ENCODE measurements around the gene SDCCAG8. TPM values are rescaled to one million over a fixed set of nuclear protein-coding genes. Genes with fewer than 3 reads are reported as not detected.

Gene SDCCAG8
- total and polyA plus RNA-seq, 4 donors, result 25.4 to 96.7 (median 48.2) TPM

DNA sequence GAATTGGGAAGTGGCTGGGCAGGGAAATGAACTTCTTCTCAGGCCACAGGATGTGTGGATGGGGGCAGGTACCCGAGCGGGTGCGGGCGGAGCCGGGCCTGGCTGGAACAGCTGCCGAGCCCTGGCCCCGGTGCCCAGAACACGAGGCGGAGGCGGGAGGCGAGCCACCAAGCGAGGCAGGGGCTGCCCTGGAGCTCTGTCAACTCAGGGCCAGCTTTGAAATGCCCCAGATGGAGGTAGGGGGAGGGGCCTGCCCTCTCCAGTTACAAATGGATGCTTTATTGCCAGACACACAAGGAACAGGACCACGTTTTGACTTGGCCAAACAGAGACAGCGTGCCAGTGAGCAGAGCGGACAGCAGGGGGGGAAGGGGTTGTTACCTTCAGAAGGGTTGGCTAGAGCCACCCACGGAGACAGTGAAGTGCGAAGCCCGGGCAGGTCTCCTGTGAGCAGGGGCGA lies 240.4 kb downstream of the SDCCAG8 start:
- Histone ChIP-seq H3K27me3 (ENCODE audit: control insufficient read depth in 3 of 3, insufficient read depth in 3 of 3, low read length in 2 of 3) (no peaks in the 10 kb centered on the region), H3K27ac (ENCODE audit: low read depth in 1 of 2, low read length in 1 of 2) (peak overlapping the region in 1 of 2 donors; percentile 75), H3K4me1 (ENCODE audit: control insufficient read depth in 5 of 5, insufficient read depth in 5 of 5, low read length in 5 of 5) (peaks cover 0 to 5% (median 0%) of the 10 kb centered on the region in 5 donors), H3K4me3 (no peak overlapping the region), H3K9me3 (ENCODE audit: control insufficient read depth in 4 of 4, insufficient read depth in 3 of 4, low read length in 3 of 4) (no peaks in the 10 kb centered on the region), H3K36me3 (ENCODE audit: control insufficient read depth in 4 of 4, insufficient read depth in 4 of 4, low read length in 4 of 4) (peaks cover 0 to 13% (median 6%) of the 10 kb centered on the region in 4 donors), H3K9ac (ENCODE audit: insufficient read depth in 1 of 2, low read length in 2 of 2) (no peak overlapping the region)
- DNase-seq (peak; percentile 21 to 44 (median 25)), ATAC-seq (ENCODE audit: insufficient read depth, low FRiP score) (no peak)
- TF ChIP-seq, protein P1, sequence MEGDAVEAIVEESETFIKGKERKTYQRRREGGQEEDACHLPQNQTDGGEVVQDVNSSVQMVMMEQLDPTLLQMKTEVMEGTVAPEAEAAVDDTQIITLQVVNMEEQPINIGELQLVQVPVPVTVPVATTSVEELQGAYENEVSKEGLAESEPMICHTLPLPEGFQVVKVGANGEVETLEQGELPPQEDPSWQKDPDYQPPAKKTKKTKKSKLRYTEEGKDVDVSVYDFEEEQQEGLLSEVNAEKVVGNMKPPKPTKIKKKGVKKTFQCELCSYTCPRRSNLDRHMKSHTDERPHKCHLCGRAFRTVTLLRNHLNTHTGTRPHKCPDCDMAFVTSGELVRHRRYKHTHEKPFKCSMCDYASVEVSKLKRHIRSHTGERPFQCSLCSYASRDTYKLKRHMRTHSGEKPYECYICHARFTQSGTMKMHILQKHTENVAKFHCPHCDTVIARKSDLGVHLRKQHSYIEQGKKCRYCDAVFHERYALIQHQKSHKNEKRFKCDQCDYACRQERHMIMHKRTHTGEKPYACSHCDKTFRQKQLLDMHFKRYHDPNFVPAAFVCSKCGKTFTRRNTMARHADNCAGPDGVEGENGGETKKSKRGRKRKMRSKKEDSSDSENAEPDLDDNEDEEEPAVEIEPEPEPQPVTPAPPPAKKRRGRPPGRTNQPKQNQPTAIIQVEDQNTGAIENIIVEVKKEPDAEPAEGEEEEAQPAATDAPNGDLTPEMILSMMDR (IDR thresholded peaks at IDR 0.05; ENCODE audit: control extremely low read depth, extremely low read depth), result no peak
- 52 to 65% methylated on average over 19 of the region's 19 CpGs for WGBS, 2 donors

DNA sequence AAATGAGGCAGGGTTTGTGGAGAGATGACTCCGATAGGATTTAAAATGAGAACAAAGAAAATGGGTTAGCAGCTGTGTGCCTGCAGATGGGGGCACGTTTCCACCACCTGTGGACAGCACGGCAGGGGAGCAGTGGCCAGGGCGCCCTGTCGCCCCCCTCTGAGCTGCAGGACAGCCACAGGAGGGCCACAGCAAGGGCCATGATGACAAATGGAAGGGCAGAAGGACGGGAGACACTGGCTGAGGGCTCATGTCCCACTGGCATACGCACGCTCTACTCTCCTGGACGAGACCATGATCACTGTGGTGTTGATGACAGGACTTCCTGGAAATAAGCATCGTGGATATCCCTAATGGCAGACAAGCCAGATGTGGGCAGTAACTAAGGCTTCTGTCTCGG lies 241.0 kb downstream of the SDCCAG8 start:
- TF ChIP-seq, protein P1 (IDR thresholded peaks at IDR 0.05; ENCODE audit: control extremely low read depth, extremely low read depth), result no peak
- Histone ChIP-seq H3K36me3 (ENCODE audit: control insufficient read depth in 4 of 4, insufficient read depth in 4 of 4, low read length in 4 of 4) (peaks cover 0 to 13% (median 3%) of the 10 kb centered on the region in 4 donors), H3K9ac (ENCODE audit: insufficient read depth in 1 of 2, low read length in 2 of 2) (no peak overlapping the region), H3K4me1 (ENCODE audit: control insufficient read depth in 5 of 5, insufficient read depth in 5 of 5, low read length in 5 of 5) (peaks cover 0 to 5% (median 0%) of the 10 kb centered on the region in 5 donors), H3K27ac (ENCODE audit: low read depth in 1 of 2, low read length in 1 of 2) (peak overlapping the region in 1 of 2 donors; percentile 5), H3K27me3 (ENCODE audit: control insufficient read depth in 3 of 3, insufficient read depth in 3 of 3, low read length in 2 of 3) (no peaks in the 10 kb centered on the region), H3K9me3 (ENCODE audit: control insufficient read depth in 4 of 4, insufficient read depth in 3 of 4, low read length in 3 of 4) (no peaks in the 10 kb centered on the region), H3K4me3 (no peak overlapping the region)
- DNase-seq (no peak), ATAC-seq (ENCODE audit: insufficient read depth, low FRiP score) (no peak)
- 92% methylated on average over 11 of the region's 11 CpGs for WGBS, 2 donors

DNA sequence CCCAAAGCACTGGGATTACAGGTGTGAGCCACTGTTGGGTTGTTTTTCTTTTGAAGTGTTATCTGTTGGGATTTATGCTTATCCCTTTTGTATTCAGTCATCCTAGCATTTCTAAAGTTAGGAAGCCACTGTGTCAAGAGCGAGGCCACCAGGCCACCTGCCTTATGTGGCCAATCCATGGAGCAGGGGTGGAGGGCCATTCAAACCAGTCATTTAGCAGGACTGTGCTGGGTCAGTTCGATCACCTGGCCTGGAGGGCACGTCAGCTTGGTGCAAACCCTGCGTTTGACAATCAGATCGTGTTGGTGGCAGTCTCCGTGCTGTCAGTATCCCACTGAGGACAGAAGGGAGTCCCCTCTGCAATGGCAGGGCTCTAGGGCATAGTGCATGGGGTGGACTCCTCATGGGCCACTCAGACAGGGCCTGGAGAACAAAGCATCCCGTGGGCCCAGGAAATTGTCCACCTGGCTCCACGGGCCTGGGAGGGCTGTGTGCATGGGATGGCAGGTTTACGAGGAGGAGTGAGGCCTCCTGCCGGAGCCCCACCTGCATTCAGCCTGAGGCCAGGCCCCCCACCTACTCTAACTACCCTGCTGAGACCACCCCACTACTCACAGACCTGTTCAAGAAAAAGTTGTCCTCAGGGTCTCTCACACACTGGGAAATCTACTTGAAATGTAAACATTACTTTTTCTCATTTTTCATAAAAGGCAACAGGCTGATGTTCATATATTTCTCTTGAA lies 242.3 kb downstream of the SDCCAG8 start:
- H3K9me3 ChIP-seq (ENCODE audit: control insufficient read depth in 4 of 4, insufficient read depth in 3 of 4, low read length in 3 of 4), result no peaks in the 10 kb centered on the region
- DNase-seq, result no peak
- H3K27ac ChIP-seq (ENCODE audit: low read depth in 1 of 2, low read length in 1 of 2), result no peak overlapping the region
- peaks cover 0 to 5% (median 0%) of the 10 kb centered on the region in 5 donors for H3K4me1 ChIP-seq (ENCODE audit: control insufficient read depth in 5 of 5, insufficient read depth in 5 of 5, low read length in 5 of 5)
- 96 to 97% methylated on average over 10 of the region's 10 CpGs for WGBS, 2 donors
- no peak for ATAC-seq (ENCODE audit: insufficient read depth, low FRiP score)
- no peaks in the 10 kb centered on the region for H3K27me3 ChIP-seq (ENCODE audit: control insufficient read depth in 3 of 3, insufficient read depth in 3 of 3, low read length in 2 of 3)
- no peak overlapping the region for H3K4me3 ChIP-seq
- peaks cover 0 to 13% (median 2%) of the 10 kb centered on the region in 4 donors for H3K36me3 ChIP-seq (ENCODE audit: control insufficient read depth in 4 of 4, insufficient read depth in 4 of 4, low read length in 4 of 4)
- TF ChIP-seq, protein P1 (IDR thresholded peaks at IDR 0.05; ENCODE audit: control extremely low read depth, extremely low read depth), result no peak
- H3K9ac ChIP-seq (ENCODE audit: insufficient read depth in 1 of 2, low read length in 2 of 2), result no peak overlapping the region
